ENCODE results near the gene ZNF584.

The ZNF584 gene

GRCh38 chr19:58392945-58393724 is 15.3 kb upstream of the ZNF584 start:
- DNase-seq (ENCODE audit: low read depth in 1 of 2, low spot score in 1 of 2) = no peak

GRCh38 chr19:58393725-58394033 is 14.8 kb upstream of the ZNF584 start:
- H3K4me3 ChIP-seq (replicated peaks; ENCODE audit: insufficient read depth, low read length) = no peak overlapping the region
- no peak overlapping the region for H3K27ac ChIP-seq (replicated peaks)
- no peak for TF ChIP-seq REST (IDR thresholded peaks at IDR 0.05; ENCODE audit: insufficient replicate concordance, low read depth)
- no peak for TF ChIP-seq CTCF (IDR thresholded peaks at IDR 0.05; ENCODE audit: insufficient read depth, low read length)
- TF ChIP-seq GABPA (IDR thresholded peaks at IDR 0.05; ENCODE audit: low read depth) = no peak
- no peak for TF ChIP-seq POLR2AphosphoS5 (IDR thresholded peaks at IDR 0.05; ENCODE audit: low read depth)
- TF ChIP-seq SPI1 (IDR thresholded peaks at IDR 0.05; ENCODE audit: borderline replicate concordance, low read depth) = no peak
- no peak for DNase-seq (ENCODE audit: low read depth in 1 of 2, low spot score in 1 of 2)
- H3K27me3 ChIP-seq (ENCODE audit: insufficient read depth, poor library complexity, severe bottlenecking) = no peaks in the 10 kb centered on the region

More at GRCh38 chr19:58392945-58393724, 15.3 kb upstream of the ZNF584 start:
- TF ChIP-seq POLR2AphosphoS5 (IDR thresholded peaks at IDR 0.05; ENCODE audit: low read depth) (peak; percentile 68; the same call in 1 of the 2 replicates), SPI1 (IDR thresholded peaks at IDR 0.05; ENCODE audit: borderline replicate concordance, low read depth) (no peak)
- Histone ChIP-seq H3K27ac (replicated peaks) (no peak overlapping the region), H3K27me3 (ENCODE audit: insufficient read depth, poor library complexity, severe bottlenecking) (no peaks in the 10 kb centered on the region), H3K4me3 (replicated peaks; ENCODE audit: insufficient read depth, low read length) (no peak overlapping the region)

GRCh38 chr19:58394821-58395219 is 13.6 kb upstream of the ZNF584 start:
- TF ChIP-seq SPI1 (IDR thresholded peaks at IDR 0.05; ENCODE audit: borderline replicate concordance, low read depth) = no peak
- no peak for TF ChIP-seq POLR2AphosphoS5 (IDR thresholded peaks at IDR 0.05; ENCODE audit: low read depth)
- TF ChIP-seq REST (IDR thresholded peaks at IDR 0.05; ENCODE audit: insufficient replicate concordance, low read depth) = no peak
- TF ChIP-seq CTCF (IDR thresholded peaks at IDR 0.05; ENCODE audit: insufficient read depth, low read length) = no peak
- TF ChIP-seq GABPA (IDR thresholded peaks at IDR 0.05; ENCODE audit: low read depth) = no peak
- DNase-seq (ENCODE audit: low read depth in 1 of 2, low spot score in 1 of 2) = no peak
- no peak overlapping the region for H3K4me3 ChIP-seq (replicated peaks; ENCODE audit: insufficient read depth, low read length)
- H3K27me3 ChIP-seq (ENCODE audit: insufficient read depth, poor library complexity, severe bottlenecking) = no peaks in the 10 kb centered on the region
- no peak overlapping the region for H3K27ac ChIP-seq (replicated peaks)

GRCh38 chr19:58395220-58395978 is 13.1 kb upstream of the ZNF584 start, which contains the start of gene RNF225:
TSS of gene RNF225 (plus strand) at chr19:58395656. CDS start at chr19:58396090, 434 bp downstream.
- DNase-seq (ENCODE audit: low read depth in 1 of 2, low spot score in 1 of 2) = peak in 1 of 2 experiments; percentile 23
- no peak for TF ChIP-seq GABPA (IDR thresholded peaks at IDR 0.05; ENCODE audit: low read depth)
- peak; percentile 57 for TF ChIP-seq POLR2AphosphoS5 (IDR thresholded peaks at IDR 0.05; ENCODE audit: low read depth)
- Histone ChIP-seq H3K27ac (replicated peaks) (no peak within 1 kb of the TSS), H3K27me3 (ENCODE audit: insufficient read depth, poor library complexity, severe bottlenecking) (no peaks in the 10 kb centered on the region), H3K4me3 (replicated peaks; ENCODE audit: insufficient read depth, low read length) (no peak within 1 kb of the TSS)
